NAMALWA (cell line): ENCODE measurements around the gene SLIT3.

Experiments used
- DNase-seq: peaks from one replicate; pipeline ENCODE4 v3.0.0-alpha.2; 2015; ENCODE audit warnings: low spot score

SLIT3 gene

DNA sequence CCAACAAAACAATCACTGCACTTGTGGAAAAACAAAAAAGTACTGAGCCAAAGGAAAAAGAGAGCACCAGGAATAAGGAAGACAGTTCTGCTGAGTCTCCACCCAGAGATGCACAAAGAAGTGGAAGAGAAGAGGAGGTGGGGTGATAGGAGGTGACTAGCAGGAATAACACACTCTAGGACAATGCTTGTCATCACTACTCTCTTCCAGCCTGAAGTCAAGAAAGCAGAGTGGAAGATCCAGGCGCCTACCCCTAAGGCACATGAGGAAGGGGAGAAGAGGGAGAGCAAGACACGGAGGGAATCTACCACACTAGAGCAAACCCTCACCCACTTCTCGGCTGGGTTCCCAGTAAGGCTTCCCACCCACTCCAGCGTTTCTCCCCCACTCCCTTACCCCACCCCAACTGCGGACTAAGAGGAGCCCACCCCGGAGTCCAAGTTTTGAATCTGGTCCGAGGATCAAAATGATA lies 1.7 kb downstream of the SLIT3 start:
- DNase-seq = no peak

DNA sequence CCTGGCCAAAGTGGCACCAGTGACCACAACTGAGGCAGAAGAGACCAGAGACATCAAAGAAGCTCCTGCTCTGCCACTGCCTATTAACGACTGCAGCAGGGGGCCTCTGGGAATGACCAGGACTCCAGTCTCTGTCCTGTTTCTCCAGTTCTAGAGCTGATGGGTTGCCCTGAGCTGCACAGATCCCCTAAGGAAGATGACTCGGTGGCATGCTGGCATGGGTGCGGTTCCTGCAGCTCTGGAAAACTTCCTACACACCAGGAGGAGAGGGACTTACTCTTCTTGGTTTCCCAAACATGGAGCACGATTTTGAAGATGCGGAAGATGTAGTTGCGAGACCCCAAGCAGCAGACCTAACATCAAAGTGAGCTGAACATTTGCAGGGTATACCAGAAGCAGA lies 2.7 kb downstream of the SLIT3 start:
- DNase-seq = no peak

DNA sequence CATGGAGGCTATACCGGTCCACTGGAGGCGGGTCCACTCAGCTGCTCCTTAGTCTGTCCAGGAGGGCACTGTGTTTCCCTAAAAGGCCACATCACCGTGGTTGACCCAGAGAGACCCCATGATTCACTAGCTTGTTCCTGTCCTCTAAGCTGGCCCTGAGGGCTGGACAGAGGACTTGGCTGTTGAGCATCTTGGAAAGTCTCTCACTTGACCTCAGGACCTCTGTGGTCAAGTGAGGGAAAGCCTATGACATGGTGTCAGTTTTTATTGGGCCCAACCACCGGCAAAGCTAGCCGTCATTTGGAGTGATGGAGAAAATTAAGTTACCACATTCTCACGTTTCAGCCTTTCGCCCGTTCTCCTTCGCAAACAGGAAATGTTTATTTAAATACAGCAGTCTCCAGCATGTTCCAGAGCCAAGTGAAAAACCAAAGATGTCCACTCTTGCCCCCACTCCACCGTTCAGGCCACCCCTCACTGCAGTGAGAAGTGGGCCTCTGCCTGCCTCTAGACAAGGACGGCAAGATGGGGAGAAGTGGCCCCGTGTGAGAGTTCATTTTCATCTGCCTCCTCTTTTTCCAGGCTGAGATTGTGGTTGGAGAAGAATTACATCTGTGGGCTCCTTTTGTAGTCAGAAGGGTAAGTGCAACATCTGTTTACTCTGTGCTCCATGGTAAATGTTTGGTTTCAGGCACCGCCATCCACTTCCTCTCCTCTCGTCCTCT lies 4.4 kb downstream of the SLIT3 start:
- no peak for DNase-seq

DNA sequence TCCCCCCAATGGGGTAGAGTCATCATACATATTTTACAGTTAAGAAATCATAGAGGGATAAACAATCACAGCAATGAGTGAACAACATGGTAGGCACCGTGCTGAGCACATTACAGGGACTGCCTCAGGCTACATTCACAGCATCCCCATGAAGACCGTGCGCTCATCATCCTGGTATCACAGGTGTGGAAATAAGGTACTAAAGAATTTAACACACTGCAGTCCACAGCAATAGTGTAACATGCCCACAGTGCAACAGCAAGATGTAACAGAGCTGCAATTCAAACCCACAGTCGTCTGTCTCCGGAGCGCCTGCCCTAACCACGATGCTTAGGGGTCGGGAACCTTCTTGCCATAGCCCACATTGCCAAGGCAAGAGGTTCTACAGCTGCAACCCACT lies 5.6 kb downstream of the SLIT3 start:
- DNase-seq = no peak

DNA sequence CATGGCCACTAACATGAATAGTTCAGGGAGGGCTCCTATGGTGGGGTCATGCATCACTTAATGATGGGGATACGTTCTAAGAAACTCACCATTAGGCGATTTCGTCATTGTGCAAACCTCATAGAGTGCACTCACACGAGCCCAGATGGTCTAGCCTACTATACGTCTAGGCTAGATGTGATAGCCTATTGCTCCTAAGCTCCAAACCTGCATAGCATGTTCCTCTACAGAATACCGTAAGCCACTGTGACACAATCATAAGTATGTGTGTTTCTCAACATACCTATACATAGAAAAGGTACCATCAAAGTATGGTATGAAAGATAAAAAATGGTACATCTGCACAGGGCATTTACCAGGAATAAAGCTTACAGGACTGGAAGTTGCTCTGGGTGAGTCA lies 6.3 kb downstream of the SLIT3 start:
- no peak for DNase-seq

DNA sequence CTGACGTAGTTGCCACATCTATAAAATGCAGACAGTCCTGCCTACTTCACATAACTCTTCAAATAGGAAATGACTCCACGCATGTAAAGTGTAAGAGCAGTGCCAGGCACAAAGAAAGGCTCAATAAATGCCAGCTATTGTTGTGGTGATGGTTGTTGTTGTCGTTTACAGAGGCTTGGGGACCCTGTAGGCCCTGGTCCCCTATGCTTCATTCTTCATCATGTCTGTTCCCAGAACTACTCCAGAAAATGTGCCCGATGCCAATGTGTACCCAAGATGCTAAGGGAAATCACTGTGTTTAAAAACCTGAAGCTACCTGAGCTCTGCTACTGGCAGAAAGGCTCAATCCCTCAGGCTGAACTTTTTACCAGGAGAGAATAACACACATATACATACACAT lies 9.1 kb downstream of the SLIT3 start:
- no peak for DNase-seq

DNA sequence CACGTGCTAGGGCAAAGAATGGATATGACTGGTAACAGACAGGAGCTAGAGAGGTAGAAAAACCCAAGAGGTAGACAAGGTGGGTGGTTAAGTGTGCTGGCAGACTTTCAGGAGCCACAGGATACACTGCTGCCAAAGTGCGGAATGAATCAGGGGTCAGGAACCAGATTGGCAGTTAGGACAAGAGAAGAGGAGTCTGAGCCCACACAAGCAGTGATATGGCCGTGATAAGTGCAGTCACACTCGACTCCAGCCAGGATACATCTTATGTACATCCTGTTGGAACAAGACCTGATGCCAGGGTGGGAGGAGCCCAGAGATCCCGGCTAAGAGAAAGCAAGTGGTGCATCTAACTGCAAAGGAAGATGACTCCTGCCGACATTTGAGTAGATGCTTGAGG lies 10.0 kb downstream of the SLIT3 start:
- DNase-seq = no peak

DNA sequence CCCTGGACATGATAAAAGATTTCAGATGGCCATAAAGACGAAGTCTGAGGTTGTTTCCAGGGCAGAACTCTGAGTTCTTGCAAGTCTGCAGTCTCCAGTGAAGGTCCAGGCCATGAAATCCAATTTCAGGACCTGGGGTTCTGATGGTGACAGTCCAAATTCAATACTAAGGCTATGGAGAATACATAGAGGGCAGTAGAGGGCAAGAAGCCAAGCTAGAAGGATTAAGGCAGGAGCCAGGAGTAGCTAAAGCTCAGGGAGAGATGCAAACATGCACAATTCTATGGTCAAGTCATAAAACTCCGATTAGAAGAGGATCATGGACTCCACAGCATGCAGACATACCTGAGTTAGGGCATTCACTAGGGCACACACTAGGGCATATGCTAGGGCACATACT lies 11.4 kb downstream of the SLIT3 start:
- no peak for DNase-seq

DNA sequence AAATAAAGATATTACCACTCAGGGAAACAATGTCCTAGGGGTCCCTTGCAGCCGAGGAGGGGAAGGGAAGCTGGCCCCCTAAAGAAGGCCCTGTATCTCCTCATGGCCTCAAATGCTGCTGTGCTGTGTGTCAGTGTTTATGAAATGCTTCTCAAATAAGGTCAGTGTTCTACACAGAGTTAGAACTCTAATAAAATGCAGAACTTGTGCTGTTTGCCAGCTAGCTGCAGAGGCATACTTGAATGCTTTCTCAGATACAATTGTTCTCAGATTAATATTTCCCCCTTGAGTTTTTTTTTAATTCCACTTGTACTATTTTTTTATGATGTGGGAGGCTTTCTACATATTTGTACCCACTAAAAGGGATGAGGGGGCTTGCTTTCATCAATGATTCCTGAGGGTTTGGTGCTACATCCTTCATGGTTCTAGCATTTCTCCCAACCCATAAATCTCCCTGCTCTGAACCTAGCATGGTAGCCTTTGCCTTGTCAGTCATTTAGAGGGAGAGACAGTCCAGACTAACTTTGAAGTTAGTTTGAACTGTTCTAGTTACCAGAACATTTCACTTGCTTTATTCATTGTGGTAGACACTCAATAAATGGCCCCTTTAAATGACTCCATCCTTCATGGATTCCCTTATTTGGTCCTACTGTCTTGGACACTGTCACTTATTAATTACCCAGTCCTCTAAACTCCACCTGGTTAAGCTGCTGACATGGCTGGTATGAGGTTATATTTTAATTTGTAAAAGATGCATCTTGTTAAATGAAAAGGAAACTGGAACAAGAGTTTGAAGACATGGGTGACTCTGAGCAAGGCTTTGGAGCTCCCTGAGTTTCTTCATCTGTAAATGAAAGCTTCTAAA lies 12.6 kb downstream of the SLIT3 start:
- no peak for DNase-seq

DNA sequence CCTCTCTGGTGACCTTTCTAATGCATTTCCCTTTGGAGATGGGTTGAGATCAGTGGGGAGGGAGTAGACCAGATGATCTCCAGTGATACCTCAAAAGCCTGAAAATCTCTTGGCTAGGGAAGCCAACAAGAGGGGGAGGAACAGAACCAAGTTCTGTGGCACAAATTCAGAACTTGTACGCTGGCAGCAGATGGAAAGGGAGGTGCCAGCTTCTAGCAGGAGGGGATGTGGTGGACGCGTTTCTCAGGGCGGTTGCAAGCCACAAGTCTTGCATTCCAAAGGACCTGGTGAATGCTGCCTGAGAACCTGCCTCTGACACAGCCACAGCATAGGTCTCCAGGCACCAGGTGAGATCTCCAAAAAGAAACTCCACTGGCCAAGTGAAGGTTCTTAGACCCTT lies 13.4 kb downstream of the SLIT3 start:
- DNase-seq = no peak

DNA sequence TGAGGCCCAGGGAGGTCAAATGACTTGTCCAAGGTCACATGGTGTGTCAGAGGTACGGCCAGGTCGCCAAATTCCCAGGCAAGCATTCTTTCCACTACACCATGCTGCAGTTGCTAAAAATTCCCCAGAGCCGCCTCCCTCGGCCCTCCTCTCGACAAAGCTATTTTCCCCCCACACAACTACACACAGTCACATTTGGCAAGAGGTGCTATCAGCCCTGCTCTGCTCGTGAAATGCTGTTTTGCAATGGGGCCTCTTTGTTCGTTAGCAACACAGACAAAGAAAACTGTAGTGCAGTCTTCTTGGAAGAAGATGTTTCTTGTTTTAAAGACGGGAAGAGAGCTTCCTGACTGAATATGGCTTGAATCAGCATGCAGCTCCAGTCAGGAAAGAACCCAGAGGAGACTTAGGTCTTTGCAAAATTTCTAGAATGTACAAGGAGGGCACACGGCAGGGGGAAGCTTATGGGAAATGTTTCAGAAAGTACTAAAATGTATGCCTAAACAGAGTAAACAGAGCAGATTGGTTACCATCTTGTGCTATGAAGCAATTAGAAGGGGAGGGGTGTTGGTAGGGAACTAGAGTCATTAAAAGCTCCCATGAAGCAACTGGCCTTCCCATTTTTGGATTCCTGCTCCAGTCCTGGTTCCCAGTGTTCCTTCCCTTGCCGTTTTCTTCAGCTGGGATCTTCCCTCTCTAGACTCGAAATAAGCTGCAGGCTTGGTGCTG lies 14.2 kb downstream of the SLIT3 start:
- no peak for DNase-seq

DNA sequence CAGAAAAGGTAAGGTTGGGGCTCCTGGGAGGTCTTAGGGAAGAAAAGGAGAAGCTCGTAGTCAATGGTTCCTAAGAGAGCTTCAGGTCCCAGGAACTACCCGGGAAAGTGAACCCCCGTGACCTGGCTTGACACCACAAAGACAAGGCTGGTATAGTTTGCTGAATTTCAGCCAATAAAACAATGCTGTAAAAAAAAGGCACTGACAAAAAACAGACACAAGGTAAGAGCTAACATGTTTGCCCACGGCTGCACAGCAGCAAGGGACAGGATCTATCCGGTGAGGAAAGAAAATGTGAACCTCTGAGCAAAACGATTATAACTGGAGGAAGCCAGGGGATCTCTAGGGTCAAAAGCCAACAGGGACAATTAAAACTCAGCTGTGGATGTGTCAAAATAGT lies 17.1 kb downstream of the SLIT3 start:
- no peak for DNase-seq

DNA sequence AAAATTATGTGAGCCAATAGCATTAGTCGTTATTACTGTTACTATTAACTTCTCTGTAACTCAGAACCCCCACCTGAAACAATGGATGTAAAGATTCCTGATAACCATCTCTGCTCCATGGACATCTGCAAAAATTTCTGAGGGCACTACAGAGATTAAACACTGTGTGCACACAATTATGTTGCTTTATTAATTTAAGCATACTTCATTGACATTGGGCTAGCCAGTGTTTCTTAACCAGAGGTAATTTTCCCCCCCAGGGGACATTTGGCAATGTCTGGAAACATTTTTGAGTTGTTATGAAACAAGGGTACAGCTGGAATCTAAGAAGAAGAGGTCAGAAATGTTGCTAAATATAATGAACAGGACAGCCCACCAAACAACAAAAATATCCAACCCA lies 19.3 kb downstream of the SLIT3 start:
- DNase-seq = no peak

DNA sequence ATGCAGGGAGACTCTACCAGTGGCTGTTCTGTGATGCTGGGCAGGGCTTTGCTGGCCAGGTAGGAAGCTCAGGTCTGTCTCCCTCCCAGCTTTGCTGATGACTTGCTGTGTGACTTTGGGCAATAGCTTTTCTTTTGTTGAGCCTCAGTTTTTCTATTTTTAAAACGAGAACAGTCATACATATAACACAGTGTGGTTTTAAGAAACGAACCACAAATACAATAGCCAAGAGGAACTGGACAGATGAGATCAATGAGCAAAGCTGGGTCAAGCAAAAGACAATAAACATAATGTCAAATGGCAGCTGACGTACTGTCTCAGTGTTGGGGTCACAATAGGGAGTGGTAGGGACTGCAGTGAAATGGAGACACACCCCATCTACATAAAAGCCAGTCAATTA lies 20.2 kb downstream of the SLIT3 start:
- DNase-seq = no peak

DNA sequence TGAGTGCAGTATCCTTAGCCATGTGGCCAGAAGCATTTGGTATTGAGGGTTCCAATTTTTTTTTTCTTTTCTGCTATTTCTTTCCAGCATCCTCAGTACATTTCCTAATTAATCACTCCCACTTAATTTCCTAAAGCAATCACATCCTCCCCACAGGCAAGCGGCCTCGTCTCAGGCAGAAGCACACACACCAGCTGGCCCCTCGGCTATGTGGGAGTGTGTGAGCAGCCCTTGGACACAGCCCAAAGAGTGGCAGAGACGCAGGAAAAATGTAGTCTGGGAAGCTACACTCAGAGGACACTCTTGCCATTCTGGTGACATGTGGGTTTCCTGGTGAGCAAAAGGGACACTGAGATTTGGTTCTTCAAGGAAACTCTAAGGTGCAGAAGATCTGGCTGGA lies 20.7 kb downstream of the SLIT3 start:
- DNase-seq = no peak

DNA sequence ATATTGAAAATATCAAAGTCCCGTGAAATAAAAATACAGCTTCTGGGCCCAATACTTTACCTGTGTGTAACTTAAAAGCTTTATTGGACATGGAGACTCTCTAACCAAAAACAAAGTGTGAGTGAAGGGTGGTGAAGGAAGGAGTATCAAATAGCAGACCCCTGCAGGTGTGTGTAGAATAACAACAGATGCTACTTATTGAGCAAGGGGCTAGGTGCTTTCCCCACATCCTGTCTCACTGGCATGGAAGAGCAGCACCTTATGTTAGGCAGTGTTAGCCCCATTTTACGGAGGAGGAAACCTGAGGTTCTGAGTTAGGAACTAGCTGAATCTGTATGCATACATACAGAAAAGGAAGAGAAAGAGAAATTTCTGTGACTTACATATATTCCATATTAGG lies 21.8 kb downstream of the SLIT3 start:
- DNase-seq = no peak

DNA sequence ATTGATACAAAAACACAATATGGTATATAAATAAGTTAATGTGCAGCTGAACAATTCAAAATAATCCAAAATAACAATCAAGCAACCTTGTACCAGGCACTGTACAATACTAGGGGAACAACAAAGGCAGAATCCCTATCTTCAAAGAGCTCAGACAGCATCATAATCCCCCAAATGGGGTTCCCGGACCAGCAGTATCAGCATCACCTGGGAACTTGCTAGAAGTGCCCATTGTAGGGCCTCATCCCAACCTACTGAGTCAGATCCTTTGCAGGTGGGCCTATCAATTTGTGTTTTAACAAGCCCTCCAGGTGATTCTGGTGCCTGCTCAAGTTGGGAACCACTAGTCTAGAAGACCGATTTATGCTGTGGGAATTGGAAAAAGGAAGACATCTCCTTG lies 27.1 kb downstream of the SLIT3 start:
- DNase-seq = no peak

DNA sequence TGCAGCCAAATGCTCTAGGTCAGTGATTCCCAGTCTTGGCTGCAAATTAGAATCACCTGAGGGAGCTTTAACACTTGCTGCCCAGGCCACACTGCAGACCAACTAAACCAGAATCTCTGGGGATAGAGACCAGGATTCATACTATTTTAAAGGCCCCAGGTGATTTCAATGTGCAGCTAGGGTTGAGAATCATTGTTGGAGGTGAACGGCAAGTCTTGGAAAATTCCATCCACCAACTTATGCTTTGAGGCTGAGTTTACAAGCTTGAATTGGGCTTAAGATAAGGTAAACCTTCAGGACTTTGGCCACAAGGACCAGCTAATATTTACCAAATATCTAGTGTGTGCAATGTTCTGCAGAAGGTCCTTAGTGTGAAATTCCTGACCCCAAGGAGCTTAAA lies 27.5 kb downstream of the SLIT3 start:
- DNase-seq = no peak

DNA sequence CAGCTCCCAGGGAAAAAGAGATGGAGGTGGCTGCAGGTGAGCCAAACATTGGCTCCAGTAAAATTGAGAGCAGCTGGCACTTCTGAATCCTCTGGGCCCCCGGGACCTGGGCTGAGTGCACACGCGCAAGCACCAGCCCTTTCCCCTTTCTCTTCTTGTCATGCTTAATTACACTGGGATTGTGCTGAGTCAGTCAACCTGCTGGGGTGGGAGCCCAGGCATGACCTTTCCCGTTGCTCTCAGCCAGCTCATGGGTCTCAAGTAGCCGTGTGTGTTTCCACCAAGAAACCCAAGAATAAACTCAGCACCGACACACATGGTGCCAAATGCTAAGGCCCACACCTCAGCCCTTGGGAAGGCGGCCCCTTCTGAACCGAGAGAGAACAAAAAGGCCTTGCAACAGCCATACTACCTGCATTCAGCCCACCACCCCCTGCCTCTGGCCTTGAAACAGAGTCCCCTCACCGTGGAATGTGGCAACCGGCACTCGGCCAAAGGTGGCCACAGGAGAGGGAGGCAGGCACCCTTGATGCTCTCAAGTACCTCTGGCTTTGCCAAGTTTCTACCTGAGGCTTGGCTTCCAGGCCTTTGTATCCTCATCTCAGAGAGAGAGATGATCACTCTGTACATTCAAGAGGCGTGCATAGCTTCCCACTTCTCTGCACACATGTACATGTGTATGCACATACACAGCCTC lies 28.1 kb downstream of the SLIT3 start:
- no peak for DNase-seq

DNA sequence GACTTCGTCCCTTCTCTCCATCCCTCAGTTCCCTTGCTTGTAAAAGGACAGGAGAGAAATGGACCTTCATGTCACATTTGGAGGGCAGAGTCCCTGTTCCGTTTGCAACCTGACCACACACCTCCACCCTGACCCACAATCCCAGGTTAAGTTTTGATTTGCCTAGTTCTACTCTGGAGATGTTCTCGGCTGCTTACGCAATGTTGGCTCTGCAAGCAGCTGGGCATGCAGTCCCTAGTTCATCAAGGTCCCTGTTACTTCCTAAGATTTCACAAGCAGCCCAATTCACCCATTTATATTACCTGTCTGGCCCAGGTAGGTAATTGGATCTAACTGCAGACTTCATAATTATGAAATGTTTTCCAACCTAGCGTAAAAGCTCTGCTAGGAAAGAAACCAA lies 28.8 kb downstream of the SLIT3 start:
- DNase-seq = no peak

DNA sequence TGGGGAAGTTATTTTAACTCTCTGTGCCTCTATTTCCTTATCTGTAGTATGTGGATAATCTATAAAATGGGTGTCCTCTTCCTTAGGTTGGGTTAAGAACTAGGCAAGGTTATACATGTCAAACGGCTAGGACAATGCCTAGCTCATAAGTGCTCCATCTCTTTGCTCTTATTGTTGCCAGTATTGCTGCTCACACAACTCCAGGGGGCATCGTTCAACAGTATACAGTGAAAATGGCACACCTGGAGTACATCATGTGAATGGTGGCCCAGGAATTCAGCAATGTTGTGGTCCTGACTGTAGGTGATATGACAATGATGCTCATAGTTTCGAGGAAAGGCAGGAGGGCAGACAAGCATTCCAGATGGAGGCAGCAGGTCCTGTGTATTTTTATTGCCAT lies 30.1 kb downstream of the SLIT3 start:
- DNase-seq = no peak

DNA sequence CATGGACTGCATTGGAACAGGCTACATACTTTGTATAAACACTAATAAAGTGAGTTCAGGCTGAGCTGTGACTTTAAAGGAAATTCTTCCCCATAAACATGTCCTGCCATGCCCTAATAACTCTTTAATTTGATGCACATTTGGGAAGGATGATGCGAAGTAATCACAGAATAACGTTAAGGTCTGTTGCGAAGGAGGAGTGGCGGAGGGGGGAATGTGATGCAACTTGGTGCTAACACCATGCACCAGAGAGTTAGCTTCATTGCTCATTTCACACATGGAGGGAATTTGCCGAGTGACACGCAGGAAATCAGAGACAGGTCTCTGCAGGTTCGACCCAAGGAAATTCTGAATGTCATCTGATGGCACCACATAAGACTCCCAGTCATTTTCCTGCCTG lies 32.9 kb downstream of the SLIT3 start:
- DNase-seq = no peak
